ENCODE results near the gene OOSP3. TPM values are rescaled to one million over a fixed set of nuclear protein-coding genes. Genes with fewer than 3 reads are reported as not detected.
"Not testable (repeated sequence)": the region's sequence is repeated elsewhere in the genome, so short reads cannot be mapped to it uniquely, and the experiment has no call there.

The OOSP3 gene
- total RNA-seq, 6 donors from 2014 or later: not detected

DNA sequence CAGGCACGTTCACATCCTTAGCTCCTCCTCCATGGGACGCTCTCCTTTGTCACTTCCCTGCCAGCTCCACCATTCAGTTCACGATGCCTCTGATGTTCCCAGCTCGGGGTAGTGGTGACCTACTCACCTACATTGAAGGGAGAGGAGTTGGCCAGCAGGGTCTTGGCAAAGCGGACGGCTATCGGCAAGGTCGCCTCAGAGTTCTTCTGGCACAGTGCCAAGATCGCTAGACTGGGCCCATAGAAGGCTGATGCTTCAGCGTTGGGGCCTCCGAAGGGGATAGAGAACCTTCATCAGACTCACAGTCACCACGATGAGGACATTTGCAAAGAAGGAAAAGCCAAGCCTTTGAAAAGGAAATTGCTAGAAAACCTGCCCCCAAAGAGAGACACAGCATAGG is 36.3 kb upstream of the OOSP3 start:
- TF ChIP-seq, protein P1, sequence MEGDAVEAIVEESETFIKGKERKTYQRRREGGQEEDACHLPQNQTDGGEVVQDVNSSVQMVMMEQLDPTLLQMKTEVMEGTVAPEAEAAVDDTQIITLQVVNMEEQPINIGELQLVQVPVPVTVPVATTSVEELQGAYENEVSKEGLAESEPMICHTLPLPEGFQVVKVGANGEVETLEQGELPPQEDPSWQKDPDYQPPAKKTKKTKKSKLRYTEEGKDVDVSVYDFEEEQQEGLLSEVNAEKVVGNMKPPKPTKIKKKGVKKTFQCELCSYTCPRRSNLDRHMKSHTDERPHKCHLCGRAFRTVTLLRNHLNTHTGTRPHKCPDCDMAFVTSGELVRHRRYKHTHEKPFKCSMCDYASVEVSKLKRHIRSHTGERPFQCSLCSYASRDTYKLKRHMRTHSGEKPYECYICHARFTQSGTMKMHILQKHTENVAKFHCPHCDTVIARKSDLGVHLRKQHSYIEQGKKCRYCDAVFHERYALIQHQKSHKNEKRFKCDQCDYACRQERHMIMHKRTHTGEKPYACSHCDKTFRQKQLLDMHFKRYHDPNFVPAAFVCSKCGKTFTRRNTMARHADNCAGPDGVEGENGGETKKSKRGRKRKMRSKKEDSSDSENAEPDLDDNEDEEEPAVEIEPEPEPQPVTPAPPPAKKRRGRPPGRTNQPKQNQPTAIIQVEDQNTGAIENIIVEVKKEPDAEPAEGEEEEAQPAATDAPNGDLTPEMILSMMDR (IDR thresholded peaks at IDR 0.05): no peak
- TF ChIP-seq POLR2A (IDR thresholded peaks at IDR 0.05): no peak
- TF ChIP-seq EP300 (IDR thresholded peaks at IDR 0.05): no peak
- no peak for TF ChIP-seq POLR2AphosphoS5 (IDR thresholded peaks at IDR 0.05)
- Histone ChIP-seq H3K27ac (no peak overlapping the region), H3K4me1 (no peaks in the 10 kb centered on the region), H3K36me3 (no peaks in the 10 kb centered on the region), H3K27me3 (no peaks in the 10 kb centered on the region), H3K4me3 (no peak overlapping the region), H3K9me3 (no peaks in the 10 kb centered on the region)
- 81 to 84% methylated on average over 12 of the region's 12 CpGs for WGBS, 2 donors
- no peak for ATAC-seq (ENCODE audit: low FRiP score in 2 of 2)
- DNase-seq: no peak

DNA sequence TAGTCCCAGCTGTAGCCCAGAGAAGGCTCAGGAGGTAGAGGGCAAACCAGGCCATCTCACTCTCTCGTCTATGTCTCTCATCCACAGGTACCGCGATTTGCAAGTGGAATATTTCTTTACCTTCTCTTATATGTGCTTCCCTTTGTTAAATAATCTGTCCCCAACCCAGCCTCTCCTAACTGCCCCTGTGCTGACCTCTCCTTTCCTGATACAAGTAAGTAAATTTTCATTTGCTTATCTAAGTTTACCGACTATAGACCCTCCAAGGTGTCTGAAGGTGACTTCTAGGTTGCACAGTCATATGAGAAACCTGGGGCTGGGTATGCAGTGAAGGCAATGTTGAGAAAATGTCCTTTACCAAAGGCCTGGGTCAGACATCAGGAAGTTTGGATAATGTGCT is 33.2 kb upstream of the OOSP3 start, which contains the start of gene CBLIF:
CBLIF (minus strand) TSS at position 101 of the 400 bp plus-strand sequence; CDS start at position 55, 46 bp downstream.
- Histone ChIP-seq H3K9me3 (no peaks in the 10 kb centered on the region), H3K4me1 (no peaks in the 10 kb centered on the region), H3K27me3 (no peaks in the 10 kb centered on the region), H3K27ac (no peak within 1 kb of the TSS), H3K4me3 (no peak within 1 kb of the TSS), H3K36me3 (no peaks in the 10 kb centered on the region)
- ATAC-seq (ENCODE audit: low FRiP score in 2 of 2): no peak
- no peak for TF ChIP-seq POLR2AphosphoS5 (IDR thresholded peaks at IDR 0.05)
- TF ChIP-seq, protein P1 (IDR thresholded peaks at IDR 0.05): no peak
- no peak for TF ChIP-seq POLR2A (IDR thresholded peaks at IDR 0.05)
- no peak for TF ChIP-seq EP300 (IDR thresholded peaks at IDR 0.05)
- 48 to 58% methylated on average over 4 of the region's 4 CpGs for WGBS, 2 donors
- DNase-seq: no peak

DNA sequence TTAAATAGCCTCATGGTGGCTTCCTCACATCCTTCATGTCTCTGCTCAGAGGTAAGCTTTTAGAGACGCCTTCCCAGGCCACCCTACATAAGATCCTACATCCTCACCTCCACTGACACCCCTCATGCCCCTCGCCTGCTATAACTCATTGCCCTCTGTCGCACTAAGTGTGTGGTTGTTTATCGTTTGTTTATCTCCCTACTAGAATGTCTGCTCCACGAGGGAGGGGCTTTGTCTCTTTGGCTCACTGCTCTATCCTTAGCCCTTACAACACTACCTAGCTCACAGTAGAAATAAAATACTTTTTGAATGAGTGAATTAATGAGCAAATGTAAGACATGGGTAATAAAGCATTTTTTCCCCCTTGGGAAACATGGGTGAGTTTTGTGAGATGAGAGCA is 32.0 kb upstream of the OOSP3 start:
- H3K4me3 ChIP-seq: no peak overlapping the region
- H3K9me3 ChIP-seq: no peaks in the 10 kb centered on the region
- WGBS, 2 donors: 84 to 90% methylated on average over 5 of the region's 5 CpGs
- DNase-seq: no peak
- H3K4me1 ChIP-seq: no peaks in the 10 kb centered on the region
- no peak overlapping the region for H3K27ac ChIP-seq
- no peaks in the 10 kb centered on the region for H3K27me3 ChIP-seq
- H3K36me3 ChIP-seq: no peaks in the 10 kb centered on the region
- TF ChIP-seq POLR2AphosphoS5 (IDR thresholded peaks at IDR 0.05) (no peak), POLR2A (IDR thresholded peaks at IDR 0.05) (no peak), EP300 (IDR thresholded peaks at IDR 0.05) (no peak)
- TF ChIP-seq, protein P1 (IDR thresholded peaks at IDR 0.05): no peak
- no peak for ATAC-seq (ENCODE audit: low FRiP score in 2 of 2)

DNA sequence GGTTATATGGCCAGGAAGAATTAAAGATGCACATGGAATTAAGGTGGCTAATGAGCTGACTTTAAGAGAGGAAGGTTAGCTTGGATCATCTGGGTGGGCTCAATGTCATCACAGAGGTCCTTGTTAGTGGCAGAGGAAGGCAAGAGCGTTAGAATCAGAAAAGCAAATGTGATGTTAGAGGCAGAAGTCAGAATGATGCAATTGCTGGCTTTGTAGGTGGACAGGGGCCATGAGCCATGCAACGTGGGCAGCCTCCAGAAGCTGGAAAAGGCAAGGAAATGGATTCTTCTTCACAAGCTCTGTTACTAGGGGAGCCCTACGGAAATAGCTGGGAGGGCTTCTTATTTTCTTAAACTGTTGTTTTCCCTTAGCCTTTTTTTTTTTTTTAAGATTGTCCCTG is 31.0 kb upstream of the OOSP3 start:
- WGBS, 2 donors: 72 to 81% methylated on average over 3 of the region's 3 CpGs
- ATAC-seq (ENCODE audit: low FRiP score in 2 of 2): no peak

DNA sequence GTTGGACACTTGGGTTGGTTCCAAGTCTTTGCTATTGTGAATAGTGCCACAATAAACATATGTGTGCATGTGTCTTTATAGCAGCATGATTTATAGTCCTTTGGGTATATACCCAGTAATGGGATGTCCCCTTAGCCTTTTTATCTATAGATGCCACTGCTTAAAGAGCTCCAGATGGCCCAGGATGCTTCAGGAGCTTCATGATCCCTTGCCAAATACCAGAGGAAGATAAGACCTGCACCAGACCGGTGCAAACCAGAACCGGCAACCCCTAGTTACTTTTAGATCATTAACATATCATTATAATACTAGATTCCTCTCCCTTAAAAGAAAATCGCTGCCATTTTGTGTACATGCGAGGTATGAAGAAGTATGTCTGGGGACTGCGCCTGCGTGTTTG is 30.1 kb upstream of the OOSP3 start:
- not testable (repeated sequence) for DNase-seq; H3K27me3 ChIP-seq; H3K27ac ChIP-seq; H3K9me3 ChIP-seq; H3K36me3 ChIP-seq; H3K4me1 ChIP-seq; ATAC-seq (ENCODE audit: low FRiP score in 2 of 2); H3K4me3 ChIP-seq
- 94 to 95% methylated on average over 6 of the region's 6 CpGs for WGBS, 2 donors

More for the DNA sequence above, 31.0 kb upstream of the OOSP3 start:
- Histone ChIP-seq H3K36me3 (no peaks in the 10 kb centered on the region), H3K9me3 (no peaks in the 10 kb centered on the region), H3K4me3 (no peak overlapping the region), H3K27ac (no peak overlapping the region), H3K27me3 (no peaks in the 10 kb centered on the region), H3K4me1 (no peaks in the 10 kb centered on the region)
- no peak for DNase-seq
- TF ChIP-seq EP300 (IDR thresholded peaks at IDR 0.05) (no peak), POLR2AphosphoS5 (IDR thresholded peaks at IDR 0.05) (no peak), POLR2A (IDR thresholded peaks at IDR 0.05) (no peak)
- TF ChIP-seq, protein P1 (IDR thresholded peaks at IDR 0.05): no peak

All from upper lobe of left lung (tissue), 6 donors.